HepG2 (cell line): ENCODE results near the gene CHRNB1. TPM values are rescaled to one million over a fixed set of nuclear protein-coding genes. Genes with fewer than 3 reads are reported as not detected.
A peak's percentile ranks its signal among the peaks of the same experiment; 100 is the strongest.
"Not testable (repeated sequence)": the region's sequence is repeated elsewhere in the genome, so short reads cannot be mapped to it uniquely, and the experiment has no call there.

Source experiments
- ATAC-seq: fragments of 200-7000 bp; cut with Tn5 transposase; 3 replicates; pipeline ENCODE4 v1.9.1; 2020; ENCODE audit warnings: mild to moderate bottlenecking, moderate library complexity
- BruUV-seq: library from RNA; stranded (reverse); fragments of 400-500 nt; replicated peaks from 2 replicates; lab custom pipeline; 2021; lab: Mats Ljungman, UMichigan
- CTCF ChIA-PET: fragments of 300-600 bp; formaldehyde crosslinking; extraction: SDS; loops from one replicate; lab custom pipeline; 2021; ENCODE audit warnings: low total read pairs, inconsistent platforms, low intra/inter-chr PET ratio; lab: Yijun Ruan, JAX
- POLR2A ChIA-PET: fragments of 350-600 bp; sonication (Branson Sonifier 250); formaldehyde crosslinking; loops from one replicate; lab custom pipeline; 2020; ENCODE audit warnings: antibody characterized with exemption, inconsistent platforms; lab: Yijun Ruan, JAX
- DNase-seq: peaks from one replicate; pipeline ENCODE4 v3.0.0-alpha.2; 2015; ENCODE audit warnings: low spot score
- FAIRE-seq: peaks from 3 replicates; lab custom pipeline; 2011; peaks lifted over from hg19 to GRCh38; lab: Jason Lieb, UNC
- H2AFZ ChIP-seq: one replicate; pipeline ENCODE4 v1.6.1; 2011; ENCODE audit warnings: low read length, inconsistent platforms
- H3K27ac ChIP-seq: fragments of 300-600 bp; 3 replicates; pipeline ENCODE4 v1.8.0; 2011; ENCODE audit warnings: mixed run types, mild to moderate bottlenecking, mixed read lengths, low read length, inconsistent platforms; ENCODE audit not compliant: insufficient read depth; ENCODE audit errors: extremely low read length
- H3K27me3 ChIP-seq, 2 experiments: fragments of 200-600 bp in 1 of 2; 2 replicates in 1 of 2; 3 replicates in 1 of 2; pipeline versions ENCODE4 v1.6.0 to v1.8.0; 2011; ENCODE audit warnings: low read length in 2 of 2, mild to moderate bottlenecking in 2 of 2, moderate library complexity in 2 of 2, inconsistent platforms in 1 of 2; ENCODE audit not compliant: insufficient read depth in 2 of 2, control insufficient read depth in 1 of 2
- H3K36me3 ChIP-seq, 2 experiments: fragments of 200-600 bp in 1 of 2; replicated peaks in 1 of 2; 2 replicates in 1 of 2; 3 replicates in 1 of 2; pipeline versions ENCODE4 v1.5.1 to v1.8.0; 2011; ENCODE audit warnings: low read length in 2 of 2, inconsistent platforms in 1 of 2; ENCODE audit not compliant: insufficient read depth in 2 of 2, control insufficient read depth in 1 of 2
- H3K4me1 ChIP-seq: 2 replicates; pipeline ENCODE4 v1.5.1; 2012; ENCODE audit warnings: low read length, inconsistent platforms; ENCODE audit not compliant: insufficient read depth
- H3K4me2 ChIP-seq: 2 replicates; pipeline ENCODE4 v1.6.0; 2011; ENCODE audit warnings: low read depth, low read length, inconsistent platforms
- H3K4me3 ChIP-seq, 3 experiments: fragments of 200-600 bp in 1 of 3; sonication (generic), shearing (Covaris generic) in 1 of 3; replicated peaks in 1 of 3; 2 replicates each; pipeline ENCODE4 v1.5.1; 2011 to 2016; ENCODE audit warnings: low read length in 3 of 3, inconsistent platforms in 2 of 3, low read depth in 2 of 3, mild to moderate bottlenecking in 2 of 3, control low read depth in 1 of 3, mixed read lengths in 1 of 3; ENCODE audit not compliant: insufficient read depth in 1 of 3
- H3K79me2 ChIP-seq: one replicate; pipeline ENCODE4 v1.6.1; 2011; ENCODE audit warnings: low read length, inconsistent platforms; ENCODE audit not compliant: insufficient read depth
- H3K9ac ChIP-seq: 2 replicates; pipeline ENCODE4 v1.6.0; 2011; ENCODE audit warnings: mild to moderate bottlenecking, low read depth, low read length, inconsistent platforms; ENCODE audit not compliant: insufficient read depth
- H3K9me3 ChIP-seq: 2 replicates; pipeline ENCODE4 v1.5.1; 2012; ENCODE audit warnings: mild to moderate bottlenecking, low read length
- H4K20me1 ChIP-seq: 2 replicates; pipeline ENCODE4 v1.6.0; 2011; ENCODE audit warnings: inconsistent platforms, mild to moderate bottlenecking, low read length, moderate library complexity; ENCODE audit not compliant: insufficient read depth
- ARID2 ChIP-seq: sonication (generic); formaldehyde crosslinking; IDR thresholded peaks from 2 replicates; pipeline ENCODE4 v1.8.1; 2022; ENCODE audit warnings: mild to moderate bottlenecking, missing genetic modification reagents, borderline replicate concordance
- CEBPB ChIP-seq: IDR thresholded peaks from 2 replicates; pipeline ENCODE4 v1.6.1; 2011; ENCODE audit warnings: low read depth, low read length, improper control_type of control experiment, borderline replicate concordance
- CEBPG ChIP-seq: IDR thresholded peaks from 2 replicates; pipeline ENCODE4 v1.6.1; 2016
- ETS1 ChIP-seq: sonication (generic); formaldehyde crosslinking; IDR thresholded peaks from 2 replicates; pipeline ENCODE4 v1.4.0; 2020; ENCODE audit warnings: missing genetic modification reagents
- GATAD2A ChIP-seq: IDR thresholded peaks from 2 replicates; pipeline ENCODE4 v1.6.1; 2016
- HOXA3 ChIP-seq: sonication (generic); formaldehyde crosslinking; IDR thresholded peaks from 2 replicates; pipeline ENCODE4 v1.5.0; 2020; ENCODE audit warnings: missing genetic modification reagents
- MYC ChIP-seq: sonication (generic); formaldehyde crosslinking; IDR thresholded peaks from 2 replicates; pipeline ENCODE4 v1.9.0; 2021; ENCODE audit warnings: missing genetic modification reagents, borderline replicate concordance
- TARDBP ChIP-seq: sonication (generic); formaldehyde crosslinking; IDR thresholded peaks from 2 replicates; pipeline ENCODE4 v1.8.0; 2022; ENCODE audit warnings: mild to moderate bottlenecking, missing genetic modification reagents
- TEAD3 ChIP-seq: optimal IDR thresholded peaks from 2 replicates; pipeline ENCODE3; 2016; ENCODE audit warnings: borderline replicate concordance
- TMF1 ChIP-seq: sonication (generic); formaldehyde crosslinking; IDR thresholded peaks from 2 replicates; pipeline ENCODE4 v1.8.1; 2022; ENCODE audit warnings: low read depth, missing genetic modification reagents
- YY1 ChIP-seq: IDR thresholded peaks from 2 replicates; pipeline ENCODE4 v1.6.1; 2011; ENCODE audit warnings: low read length, low read depth, moderate library complexity, mild to moderate bottlenecking; ENCODE audit not compliant: insufficient read depth, insufficient replicate concordance
- ZBTB33 ChIP-seq: sonication (generic); formaldehyde crosslinking; IDR thresholded peaks from 2 replicates; pipeline ENCODE4 v1.4.0; 2020; ENCODE audit warnings: missing genetic modification reagents
- ZEB1 ChIP-seq: IDR thresholded peaks from 2 replicates; pipeline ENCODE4 v1.6.1; 2012; ENCODE audit warnings: mild to moderate bottlenecking, low read depth, inconsistent platforms; ENCODE audit not compliant: insufficient replicate concordance
- ZNF292 ChIP-seq: sonication (generic); formaldehyde crosslinking; IDR thresholded peaks from 2 replicates; pipeline ENCODE4 v1.8.1; 2022; ENCODE audit warnings: mild to moderate bottlenecking, low read depth, missing genetic modification reagents, borderline replicate concordance
- ZNF362 ChIP-seq: sonication (generic); formaldehyde crosslinking; IDR thresholded peaks from 2 replicates; pipeline ENCODE4 v1.4.0; 2020; ENCODE audit warnings: missing genetic modification reagents, mild to moderate bottlenecking, borderline replicate concordance
- ZNF414 ChIP-seq: sonication (generic); formaldehyde crosslinking; IDR thresholded peaks from 2 replicates; pipeline ENCODE4 v1.5.0; 2020; ENCODE audit warnings: missing genetic modification reagents
- ZNF460 ChIP-seq: sonication (generic); formaldehyde crosslinking; IDR thresholded peaks from 2 replicates; pipeline ENCODE4 v1.5.1; 2020; ENCODE audit warnings: missing genetic modification reagents, mild to moderate bottlenecking, borderline replicate concordance
- WGBS: methylation state at CpG from one replicate; pipeline ENCODE4 v1.1.6; 2017; ENCODE audit warnings: low lambda C conversion rate; 5-methylcytosine and 5-hydroxymethylcytosine counted together
- in situ Hi-C: cut with HindIII; loops from 2 replicates; pipeline ENCODE4 v1.10.0; 2017; ENCODE audit warnings: low pct_unique_long_range_greater_than_20kb; ENCODE audit not compliant: extremely low pct_ligation_motif_present
- intact Hi-C: fragments of 100-400 bp; cut with micrococcal nuclease; formaldehyde crosslinking; loops from one replicate; pipeline ENCODE4 v1.10.0; 2022; ENCODE audit not compliant: unreplicated experiment
- polyA plus RNA-seq, 8 experiments: library from polyadenylated mRNA; depleted of rRNA in 3 of 8; stranded (reverse) in 7 of 8; unstranded in 1 of 8; fragments of >200 nt; fragmentation: Illumina TruSeq in 4 of 8; extraction: Trizol in 4 of 8; gene quantifications; 2 replicates each; pipeline versions ENCODE4 v1.2.1 to v1.2.3, GENCODE V29; 2011 to 2016; ENCODE audit warnings: low read depth in 4 of 8, missing spikeins in 1 of 8, mixed read lengths in 1 of 8; ENCODE audit not compliant: insufficient read depth in 1 of 8
- total RNA-seq, 5 experiments: library from RNA; depleted of rRNA; stranded (reverse); fragments of >200 nt; fragmentation: Illumina TruSeq; extraction: Trizol; gene quantifications; 2 replicates each; pipeline ENCODE4 v1.2.3, GENCODE V29; 2016; ENCODE audit warnings: low read depth in 1 of 5

The CHRNB1 gene
- total and polyA plus RNA-seq, 2 of the 13 experiments (the other 11 are each of a cell fraction or from before 2014, with no cell fraction given): 5.4 to 33.7 TPM

- TF ChIP-seq ETS1: no peak
Measured at GRCh38 chr17:7471729-7472128, 26.9 kb downstream of the CHRNB1 start (continued).

- H3K9ac ChIP-seq, intact Hi-C loops, BruUV-seq, H3K36me3 ChIP-seq, H2AFZ ChIP-seq, H3K4me3 ChIP-seq, H3K4me2 ChIP-seq, H3K27me3 ChIP-seq, CTCF ChIA-PET, DNase-seq, FAIRE-seq, H3K9me3 ChIP-seq, ATAC-seq, H3K27ac ChIP-seq: not testable (repeated sequence)
- H3K4me1 ChIP-seq: peaks cover 62% of the 10 kb centered on the region
- H3K79me2 ChIP-seq: peaks cover 54% of the 10 kb centered on the region
- POLR2A ChIA-PET: interaction anchor here (0.7 to 5.3 kb wide), 5 partner anchors 11 to 71 kb away, joined by 3 to 30 read pairs (median 15); partner anchors contain the start of genes CHRNB1, POLR2A and TMEM256
- peaks cover 30% of the 10 kb centered on the region for H4K20me1 ChIP-seq
- in situ Hi-C loops: loop anchor here (5.0 kb wide), 1 partner anchor 37 kb away; the partner anchor contains the start of genes FGF11 and TMEM102
- 29% methylated on average over 8 of the region's 8 CpGs for WGBS
- 0 out of 2 replicates have a peak, but pooled peaks have one; percentile 37 for TF ChIP-seq ZNF292 (CRISPR knock-in tag)
- peak; percentile 84; the same call in 1 of the 2 replicates for TF ChIP-seq ZNF362 (CRISPR knock-in tag)
- TF ChIP-seq CEBPB: peak; percentile 77
- peak; percentile 93 for TF ChIP-seq TEAD3 (CRISPR knock-in tag)
- peak; percentile 88 for TF ChIP-seq CEBPG
- 0 out of 2 replicates have a peak, but pooled peaks have one; percentile 9 for TF ChIP-seq GATAD2A
- 0 out of 2 replicates have a peak, but pooled peaks have one; percentile 15 for TF ChIP-seq ZNF414 (CRISPR knock-in tag)
- peak; percentile 76 for TF ChIP-seq ZEB1
- 0 out of 2 replicates have a peak, but pooled peaks have one; percentile 27 for TF ChIP-seq TARDBP (CRISPR knock-in tag)
- peak; percentile 39; the same call in 1 of the 2 replicates for TF ChIP-seq HOXA3
- TF ChIP-seq MYC (CRISPR knock-in tag): 0 out of 2 replicates have a peak, but pooled peaks have one; percentile 25
- TF ChIP-seq ZNF460: peak; percentile 47; the same call in 1 of the 2 replicates
- 0 out of 2 replicates have a peak, but pooled peaks have one; percentile 27 for TF ChIP-seq TMF1
- TF ChIP-seq ZBTB33 (CRISPR knock-in tag): peak; percentile 85; the same call in 1 of the 2 replicates
- peak; percentile 8 for TF ChIP-seq YY1
- 0 out of 2 replicates have a peak, but pooled peaks have one; percentile 32 for TF ChIP-seq ARID2 (CRISPR knock-in tag)
Measured at GRCh38 chr17:7474767-7475166, 29.9 kb downstream of the CHRNB1 start.
